Measurements from ENCODE around the gene LGALS14.
"Not testable (repeated sequence)": the region's sequence is repeated elsewhere in the genome, so short reads cannot be mapped to it uniquely, and the experiment has no call there.

The LGALS14 gene

GRCh38 chr19:39704181-39705044, at the start of gene LGALS14:
LGALS14 (plus strand) TSS chr19:39704481; CDS start chr19:39704529, 48 bp downstream.
- DNase-seq = no peak

- no peak for DNase-seq
Observed at GRCh38 chr19:39655613-39656012, 48.7 kb upstream of the LGALS14 start, which contains the start of gene LGALS16. LGALS16 (plus strand) TSS chr19:39655913; CDS start chr19:39655962, 49 bp downstream.

GRCh38 chr19:39659791-39660190, 44.5 kb upstream of the LGALS14 start:
- DNase-seq = no peak

- DNase-seq = no peak
Observed at GRCh38 chr19:39660661-39661060, 43.6 kb upstream of the LGALS14 start.

GRCh38 chr19:39661565-39661964, 42.7 kb upstream of the LGALS14 start:
- DNase-seq = no peak

- not testable (repeated sequence) for DNase-seq
Observed at GRCh38 chr19:39669860-39670259, 34.4 kb upstream of the LGALS14 start.

- DNase-seq = no peak
Observed at GRCh38 chr19:39670998-39671397, 33.3 kb upstream of the LGALS14 start.

- no peak for DNase-seq
Observed at GRCh38 chr19:39671739-39672363, 32.4 kb upstream of the LGALS14 start.

- DNase-seq = no peak
Observed at GRCh38 chr19:39672473-39672872, 31.8 kb upstream of the LGALS14 start.

- not testable (repeated sequence) for DNase-seq
Observed at GRCh38 chr19:39673862-39674261, 30.4 kb upstream of the LGALS14 start.

- DNase-seq = no peak
Observed at GRCh38 chr19:39676004-39676403, 28.3 kb upstream of the LGALS14 start.

GRCh38 chr19:39677961-39678889, 26.1 kb upstream of the LGALS14 start:
- DNase-seq = no peak

GRCh38 chr19:39679056-39679790, 25.1 kb upstream of the LGALS14 start:
- peak; percentile 67 for DNase-seq

- peak; percentile 65 for DNase-seq
Observed at GRCh38 chr19:39679791-39680168, 24.5 kb upstream of the LGALS14 start.

GRCh38 chr19:39680593-39680992, 23.7 kb upstream of the LGALS14 start:
- no peak for DNase-seq

GRCh38 chr19:39681416-39681815, 22.9 kb upstream of the LGALS14 start:
- no peak for DNase-seq

GRCh38 chr19:39684267-39684666, 20.0 kb upstream of the LGALS14 start:
- no peak for DNase-seq

GRCh38 chr19:39686739-39687138, 17.5 kb upstream of the LGALS14 start:
- DNase-seq = no peak

GRCh38 chr19:39688637-39689036, 15.6 kb upstream of the LGALS14 start:
- DNase-seq = not testable (repeated sequence)

GRCh38 chr19:39692166-39692565, 12.1 kb upstream of the LGALS14 start:
- no peak for DNase-seq

GRCh38 chr19:39692822-39693221, 11.5 kb upstream of the LGALS14 start:
- DNase-seq = no peak

GRCh38 chr19:39695759-39696158, 8.5 kb upstream of the LGALS14 start:
- DNase-seq = no peak

Data from activated CD8-positive, alpha-beta memory T cell treated with anti-CD3 and anti-CD28 coated beads, Interleukin-2, amount 50 U/mL, for 48 hours (primary cell).